ENCODE data around the gene PSAP. TPM values are rescaled to one million over a fixed set of nuclear protein-coding genes. Genes with fewer than 3 reads are reported as not detected.

Gene PSAP
- total RNA-seq, 1 experiment from 2014 or later, result 336 TPM

GRCh38 chr10:71831646-71832552 is 19.2 kb downstream of the PSAP start:
- H3K23me2 ChIP-seq (ENCODE audit: insufficient read length, low read depth, low read length, poor library complexity, severe bottlenecking), result no peaks in the 10 kb centered on the region
- no peak overlapping the region for H3K9ac ChIP-seq (ENCODE audit: extremely low read depth, insufficient read length, low read length)
- H3K36me3 Mint-ChIP-seq (ENCODE audit: insufficient read depth in 1 of 3, low read depth in 3 of 3), result peaks cover 35 to 54% (median 53%) of the 10 kb centered on the region in 3 experiments
- no peak overlapping the region for H3K14ac ChIP-seq (ENCODE audit: insufficient read depth, low read length)
- peaks cover 1% of the 10 kb centered on the region; the same call in 1 of the 2 replicates for H3K4me1 ChIP-seq (ENCODE audit: insufficient read depth, low read length)
- H2BK5ac ChIP-seq (ENCODE audit: insufficient read length, low read length), result no peak overlapping the region
- no peak overlapping the region for H3K27ac ChIP-seq (ENCODE audit: insufficient read length, low read depth, low read length)
- no peak overlapping the region for H2BK12ac ChIP-seq (ENCODE audit: insufficient read length, low read depth, low read length)
- H2BK20ac ChIP-seq (ENCODE audit: low read depth, low read length, poor library complexity, severe bottlenecking), result no peak overlapping the region
- H2BK15ac ChIP-seq (ENCODE audit: low read depth, low read length), result no peak overlapping the region
- no peak overlapping the region for H2AFZ ChIP-seq (ENCODE audit: low read length)
- H3K23ac ChIP-seq (ENCODE audit: insufficient read length, low read depth, low read length), result no peak overlapping the region
- no peaks in the 10 kb centered on the region for H3K9me3 ChIP-seq (ENCODE audit: control insufficient read depth, low read depth, low read length)
- no peaks in the 10 kb centered on the region for H3K27me3 ChIP-seq (ENCODE audit: insufficient read depth, low read length)
- H3K18ac ChIP-seq (ENCODE audit: insufficient read length, low read depth, low read length), result no peak overlapping the region
- no peak overlapping the region for H4K5ac ChIP-seq (ENCODE audit: insufficient read length, low read depth, low read length)
- H4K91ac ChIP-seq (ENCODE audit: insufficient read length, low read depth, low read length), result no peak overlapping the region
- H3K4me2 ChIP-seq (ENCODE audit: insufficient read depth, insufficient read length, low read length), result no peak overlapping the region
- no peak overlapping the region for H4K8ac ChIP-seq (replicated peaks; ENCODE audit: insufficient read length, low read depth, low read length)
- no peak for DNase-seq
- no peak for TF ChIP-seq CTCF (conservative IDR thresholded peaks at IDR 0.05)
- H3K9me3 Mint-ChIP-seq, result no peaks in the 10 kb centered on the region
- H3K27ac Mint-ChIP-seq, result peak overlapping the region in 1 of 3 experiments; percentile 29; a peak in 1 of 7 replicates
- H2BK120ac ChIP-seq (ENCODE audit: low read depth, low read length, poor library complexity, severe bottlenecking), result no peak overlapping the region
- H3K56ac ChIP-seq (ENCODE audit: insufficient read length, low read depth, low read length), result no peak overlapping the region
- H3K79me2 ChIP-seq (ENCODE audit: insufficient read depth, low read length), result peaks cover 22% of the 10 kb centered on the region; the same call in 1 of the 2 replicates
- no peak overlapping the region for H3K4me3 Mint-ChIP-seq
- no peak overlapping the region for H3T11ph ChIP-seq (ENCODE audit: low read length)
- H3K79me1 ChIP-seq (ENCODE audit: insufficient read depth, low read depth, low read length, poor library complexity, severe bottlenecking), result peaks cover 13% of the 10 kb centered on the region
- no peaks in the 10 kb centered on the region for H3K27me3 Mint-ChIP-seq (ENCODE audit: low read depth)
- peaks cover 11 to 12% of the 10 kb centered on the region in 2 experiments for H3K4me1 Mint-ChIP-seq
- H3K4ac ChIP-seq (ENCODE audit: low read depth, low read length), result no peak overlapping the region
- no peaks in the 10 kb centered on the region for H4K20me1 ChIP-seq (ENCODE audit: control insufficient read depth, insufficient read depth, insufficient read length)
- H2AK5ac ChIP-seq (ENCODE audit: insufficient read length, low read length), result no peak overlapping the region
- WGBS (ENCODE audit: extremely low coverage, insufficient read length, low lambda C conversion rate), result no CpG with 5 or more reads among the region's 19 CpGs

Measured in H9 (cell line).